HepG2 (cell line): ENCODE results near the gene CADM1. TPM values are rescaled to one million over a fixed set of nuclear protein-coding genes. Genes with fewer than 3 reads are reported as not detected.
A peak's percentile ranks its signal among the peaks of the same experiment; 100 is the strongest.

Source experiments
- ATAC-seq: fragments of 200-7000 bp; cut with Tn5 transposase; 3 replicates; pipeline ENCODE4 v1.9.1; 2020; ENCODE audit warnings: mild to moderate bottlenecking, moderate library complexity
- BruUV-seq: library from RNA; stranded (reverse); fragments of 400-500 nt; replicated peaks from 2 replicates; lab custom pipeline; 2021; lab: Mats Ljungman, UMichigan
- CTCF ChIA-PET: fragments of 300-600 bp; formaldehyde crosslinking; extraction: SDS; loops from one replicate; lab custom pipeline; 2021; ENCODE audit warnings: low total read pairs, inconsistent platforms, low intra/inter-chr PET ratio; lab: Yijun Ruan, JAX
- POLR2A ChIA-PET: fragments of 350-600 bp; sonication (Branson Sonifier 250); formaldehyde crosslinking; loops from one replicate; lab custom pipeline; 2020; ENCODE audit warnings: antibody characterized with exemption, inconsistent platforms; lab: Yijun Ruan, JAX
- DNase-seq: peaks from one replicate; pipeline ENCODE4 v3.0.0-alpha.2; 2015; ENCODE audit warnings: low spot score
- FAIRE-seq: peaks from 3 replicates; lab custom pipeline; 2011; peaks lifted over from hg19 to GRCh38; lab: Jason Lieb, UNC
- H2AFZ ChIP-seq: one replicate; pipeline ENCODE4 v1.6.1; 2011; ENCODE audit warnings: low read length, inconsistent platforms
- H3K27ac ChIP-seq: fragments of 300-600 bp; 3 replicates; pipeline ENCODE4 v1.8.0; 2011; ENCODE audit warnings: mixed run types, mild to moderate bottlenecking, mixed read lengths, low read length, inconsistent platforms; ENCODE audit not compliant: insufficient read depth; ENCODE audit errors: extremely low read length
- H3K27me3 ChIP-seq, 2 experiments: fragments of 200-600 bp in 1 of 2; 2 replicates in 1 of 2; 3 replicates in 1 of 2; pipeline versions ENCODE4 v1.6.0 to v1.8.0; 2011; ENCODE audit warnings: low read length in 2 of 2, mild to moderate bottlenecking in 2 of 2, moderate library complexity in 2 of 2, inconsistent platforms in 1 of 2; ENCODE audit not compliant: insufficient read depth in 2 of 2, control insufficient read depth in 1 of 2
- H3K36me3 ChIP-seq, 2 experiments: fragments of 200-600 bp in 1 of 2; replicated peaks in 1 of 2; 2 replicates in 1 of 2; 3 replicates in 1 of 2; pipeline versions ENCODE4 v1.5.1 to v1.8.0; 2011; ENCODE audit warnings: low read length in 2 of 2, inconsistent platforms in 1 of 2; ENCODE audit not compliant: insufficient read depth in 2 of 2, control insufficient read depth in 1 of 2
- H3K4me1 ChIP-seq: 2 replicates; pipeline ENCODE4 v1.5.1; 2012; ENCODE audit warnings: low read length, inconsistent platforms; ENCODE audit not compliant: insufficient read depth
- H3K4me2 ChIP-seq: 2 replicates; pipeline ENCODE4 v1.6.0; 2011; ENCODE audit warnings: low read depth, low read length, inconsistent platforms
- H3K4me3 ChIP-seq, 3 experiments: fragments of 200-600 bp in 1 of 3; sonication (generic), shearing (Covaris generic) in 1 of 3; replicated peaks in 1 of 3; 2 replicates each; pipeline ENCODE4 v1.5.1; 2011 to 2016; ENCODE audit warnings: low read length in 3 of 3, inconsistent platforms in 2 of 3, low read depth in 2 of 3, mild to moderate bottlenecking in 2 of 3, control low read depth in 1 of 3, mixed read lengths in 1 of 3; ENCODE audit not compliant: insufficient read depth in 1 of 3
- H3K79me2 ChIP-seq: one replicate; pipeline ENCODE4 v1.6.1; 2011; ENCODE audit warnings: low read length, inconsistent platforms; ENCODE audit not compliant: insufficient read depth
- H3K9ac ChIP-seq: 2 replicates; pipeline ENCODE4 v1.6.0; 2011; ENCODE audit warnings: mild to moderate bottlenecking, low read depth, low read length, inconsistent platforms; ENCODE audit not compliant: insufficient read depth
- H3K9me3 ChIP-seq: 2 replicates; pipeline ENCODE4 v1.5.1; 2012; ENCODE audit warnings: mild to moderate bottlenecking, low read length
- H4K20me1 ChIP-seq: 2 replicates; pipeline ENCODE4 v1.6.0; 2011; ENCODE audit warnings: inconsistent platforms, mild to moderate bottlenecking, low read length, moderate library complexity; ENCODE audit not compliant: insufficient read depth
- ATF7 ChIP-seq, 2 experiments: fragments of 450-650 bp in 1 of 2; sonication (generic) in 1 of 2; formaldehyde crosslinking in 1 of 2; IDR thresholded peaks; 2 replicates each; pipeline versions ENCODE4 v1.4.0 to v1.6.1; 2016 to 2020; ENCODE audit warnings: antibody characterized with exemption in 1 of 2, mild to moderate bottlenecking in 1 of 2, missing genetic modification reagents in 1 of 2
- DNMT1 ChIP-seq: sonication (generic); formaldehyde crosslinking; IDR thresholded peaks from 2 replicates; pipeline ENCODE4 v1.5.1; 2020; ENCODE audit warnings: mild to moderate bottlenecking, missing genetic modification reagents
- GATAD1 ChIP-seq: IDR thresholded peaks from 2 replicates; pipeline ENCODE4 v1.6.1; 2016; ENCODE audit warnings: missing genetic modification reagents, missing compliant biosample characterization
- GFI1 ChIP-seq: sonication (generic); formaldehyde crosslinking; IDR thresholded peaks from 2 replicates; pipeline ENCODE4 v1.5.0; 2020; ENCODE audit warnings: missing genetic modification reagents, mild to moderate bottlenecking, borderline replicate concordance
- HDAC2 ChIP-seq: sonication (generic); formaldehyde crosslinking; IDR thresholded peaks from 2 replicates; pipeline ENCODE4 v1.4.0; 2020; ENCODE audit warnings: missing genetic modification reagents
- HHEX ChIP-seq: IDR thresholded peaks from 2 replicates; pipeline ENCODE4 v1.6.1; 2016; ENCODE audit warnings: control low read depth
- KLF11 ChIP-seq: IDR thresholded peaks from 2 replicates; pipeline ENCODE4 v1.6.1; 2016; ENCODE audit warnings: missing compliant biosample characterization
- MAFF ChIP-seq: IDR thresholded peaks from 2 replicates; pipeline ENCODE4 v1.6.1; 2011; ENCODE audit warnings: low read depth, low read length, improper control_type of control experiment
- MAFK ChIP-seq, 2 experiments: IDR thresholded peaks in 1 of 2; conservative IDR thresholded peaks in 1 of 2; 2 replicates each; pipeline ENCODE4 v1.6.1; 2011; ENCODE audit warnings: improper control_type of control experiment in 2 of 2, low read length in 2 of 2
- MBNL3 ChIP-seq: fragments of 250-450 bp; sonication (Bioruptor Pico); conservative IDR thresholded peaks from 2 replicates; pipeline ENCODE4 v1.8.0; 2022; ENCODE audit warnings: mild to moderate bottlenecking, inconsistent platforms
- NR3C1 ChIP-seq: sonication (generic); formaldehyde crosslinking; IDR thresholded peaks from 2 replicates; pipeline ENCODE4 v1.4.0; 2020; ENCODE audit warnings: missing genetic modification reagents
- YEATS2 ChIP-seq: sonication (generic); formaldehyde crosslinking; IDR thresholded peaks from 2 replicates; pipeline ENCODE4 v1.4.0; 2020; ENCODE audit warnings: missing genetic modification reagents, borderline replicate concordance
- ZEB1 ChIP-seq: IDR thresholded peaks from 2 replicates; pipeline ENCODE4 v1.6.1; 2012; ENCODE audit warnings: mild to moderate bottlenecking, low read depth, inconsistent platforms; ENCODE audit not compliant: insufficient replicate concordance
- ZFP1 ChIP-seq: IDR thresholded peaks from 2 replicates; pipeline ENCODE4 v1.6.1; 2016
- ZNF138 ChIP-seq: sonication (generic); formaldehyde crosslinking; IDR thresholded peaks from 2 replicates; pipeline ENCODE4 v1.5.0; 2020; ENCODE audit warnings: mild to moderate bottlenecking, low read depth, missing genetic modification reagents
- ZNF550 ChIP-seq: sonication (generic); formaldehyde crosslinking; IDR thresholded peaks from 2 replicates; pipeline ENCODE4 v1.4.0; 2020; ENCODE audit warnings: mild to moderate bottlenecking, missing genetic modification reagents, borderline replicate concordance
- ZNF614 ChIP-seq: IDR thresholded peaks from 2 replicates; pipeline ENCODE4 v1.6.1; 2018; ENCODE audit warnings: missing biosample characterization, missing genetic modification reagents, inconsistent platforms, borderline replicate concordance
- WGBS: methylation state at CpG from one replicate; pipeline ENCODE4 v1.1.6; 2017; ENCODE audit warnings: low lambda C conversion rate; 5-methylcytosine and 5-hydroxymethylcytosine counted together
- in situ Hi-C: cut with HindIII; loops from 2 replicates; pipeline ENCODE4 v1.10.0; 2017; ENCODE audit warnings: low pct_unique_long_range_greater_than_20kb; ENCODE audit not compliant: extremely low pct_ligation_motif_present
- intact Hi-C: fragments of 100-400 bp; cut with micrococcal nuclease; formaldehyde crosslinking; loops from one replicate; pipeline ENCODE4 v1.10.0; 2022; ENCODE audit not compliant: unreplicated experiment
- polyA plus RNA-seq, 8 experiments: library from polyadenylated mRNA; depleted of rRNA in 3 of 8; stranded (reverse) in 7 of 8; unstranded in 1 of 8; fragments of >200 nt; fragmentation: Illumina TruSeq in 4 of 8; extraction: Trizol in 4 of 8; gene quantifications; 2 replicates each; pipeline versions ENCODE4 v1.2.1 to v1.2.3, GENCODE V29; 2011 to 2016; ENCODE audit warnings: low read depth in 4 of 8, missing spikeins in 1 of 8, mixed read lengths in 1 of 8; ENCODE audit not compliant: insufficient read depth in 1 of 8
- total RNA-seq, 5 experiments: library from RNA; depleted of rRNA; stranded (reverse); fragments of >200 nt; fragmentation: Illumina TruSeq; extraction: Trizol; gene quantifications; 2 replicates each; pipeline ENCODE4 v1.2.3, GENCODE V29; 2016; ENCODE audit warnings: low read depth in 1 of 5
- TF ChIP-seq, protein P1 (sequence below): sonication (generic); formaldehyde crosslinking; conservative IDR thresholded peaks from 2 replicates; pipeline ENCODE4 v1.4.0; 2020; ENCODE audit warnings: missing genetic modification reagents
- TF ChIP-seq, protein P2 (sequence below): sonication (generic); formaldehyde crosslinking; IDR thresholded peaks from 2 replicates; pipeline ENCODE4 v1.4.0; 2020; ENCODE audit warnings: mild to moderate bottlenecking, missing genetic modification reagents
- TF ChIP-seq, protein P3 (sequence below): sonication (generic); formaldehyde crosslinking; IDR thresholded peaks from 2 replicates; pipeline ENCODE4 v1.4.0; 2020; ENCODE audit warnings: missing genetic modification reagents

Gene CADM1
- total and polyA plus RNA-seq, 2 of the 13 experiments (the other 11 are each of a cell fraction or from before 2014, with no cell fraction given), result 71.3 to 122 TPM

DNA sequence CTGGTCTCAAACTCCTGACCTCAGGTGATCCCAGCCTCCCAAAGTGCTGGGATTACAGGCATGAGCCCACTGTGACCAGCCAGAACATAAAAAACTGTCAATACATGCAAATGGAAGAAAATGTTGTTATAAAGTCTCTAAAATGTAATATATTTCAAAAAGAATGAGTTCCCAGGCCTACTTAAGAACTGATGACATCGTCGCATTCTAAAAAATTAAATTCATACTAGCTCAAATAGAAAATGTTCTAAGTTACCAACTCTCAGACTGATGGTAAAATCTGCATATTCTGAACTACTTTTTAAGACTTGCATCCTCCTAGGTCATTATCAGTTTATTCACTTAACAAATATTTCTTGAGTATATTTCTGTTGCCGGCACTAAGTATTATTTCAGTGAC lies 163.3 kb downstream of the CADM1 start:
- H4K20me1 ChIP-seq, result no peaks in the 10 kb centered on the region
- H3K4me2 ChIP-seq, result no peak overlapping the region
- no peak for DNase-seq
- no peak for FAIRE-seq
- POLR2A ChIA-PET, result no interaction called here
- H3K4me3 ChIP-seq, result no peak overlapping the region
- in situ Hi-C loops, result no loop called here
- intact Hi-C loops, result no loop called here
- ATAC-seq, result no peak
- H3K4me1 ChIP-seq, result peaks cover 19% of the 10 kb centered on the region
- TF ChIP-seq ZFP1 (CRISPR knock-in tag) (no peak), MAFF (peak; percentile 46; the same call in 1 of the 2 replicates), ZNF614 (CRISPR knock-in tag) (no peak), GATAD1 (CRISPR knock-in tag) (no peak), HDAC2 (CRISPR knock-in tag) (no peak), ZNF138 (CRISPR knock-in tag) (no peak), MBNL3 (no peak), GFI1 (no peak), DNMT1 (no peak), ZEB1 (no peak), NR3C1 (CRISPR knock-in tag) (no peak), ZNF550 (CRISPR knock-in tag) (no peak), MAFK (conservative IDR thresholded peaks at IDR 0.05 in 1 of 2, IDR thresholded peaks at IDR 0.05 in 1 of 2; ENCODE audit: low read length in 2 of 2) (peak; percentile 61 to 79), YEATS2 (CRISPR knock-in tag) (no peak), HHEX (CRISPR knock-in tag) (no peak), ATF7 (IDR thresholded peaks at IDR 0.05) (0 out of 2 replicates have a peak, but pooled peaks have one; percentile 20), ATF7 (CRISPR knock-in tag; IDR thresholded peaks at IDR 0.05) (no peak), KLF11 (CRISPR knock-in tag) (no peak)
- TF ChIP-seq, protein P1, sequence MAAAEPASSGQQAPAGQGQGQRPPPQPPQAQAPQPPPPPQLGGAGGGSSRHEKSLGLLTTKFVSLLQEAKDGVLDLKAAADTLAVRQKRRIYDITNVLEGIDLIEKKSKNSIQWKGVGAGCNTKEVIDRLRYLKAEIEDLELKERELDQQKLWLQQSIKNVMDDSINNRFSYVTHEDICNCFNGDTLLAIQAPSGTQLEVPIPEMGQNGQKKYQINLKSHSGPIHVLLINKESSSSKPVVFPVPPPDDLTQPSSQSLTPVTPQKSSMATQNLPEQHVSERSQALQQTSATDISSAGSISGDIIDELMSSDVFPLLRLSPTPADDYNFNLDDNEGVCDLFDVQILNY (CRISPR knock-in tag), result no peak
- TF ChIP-seq, protein P2, sequence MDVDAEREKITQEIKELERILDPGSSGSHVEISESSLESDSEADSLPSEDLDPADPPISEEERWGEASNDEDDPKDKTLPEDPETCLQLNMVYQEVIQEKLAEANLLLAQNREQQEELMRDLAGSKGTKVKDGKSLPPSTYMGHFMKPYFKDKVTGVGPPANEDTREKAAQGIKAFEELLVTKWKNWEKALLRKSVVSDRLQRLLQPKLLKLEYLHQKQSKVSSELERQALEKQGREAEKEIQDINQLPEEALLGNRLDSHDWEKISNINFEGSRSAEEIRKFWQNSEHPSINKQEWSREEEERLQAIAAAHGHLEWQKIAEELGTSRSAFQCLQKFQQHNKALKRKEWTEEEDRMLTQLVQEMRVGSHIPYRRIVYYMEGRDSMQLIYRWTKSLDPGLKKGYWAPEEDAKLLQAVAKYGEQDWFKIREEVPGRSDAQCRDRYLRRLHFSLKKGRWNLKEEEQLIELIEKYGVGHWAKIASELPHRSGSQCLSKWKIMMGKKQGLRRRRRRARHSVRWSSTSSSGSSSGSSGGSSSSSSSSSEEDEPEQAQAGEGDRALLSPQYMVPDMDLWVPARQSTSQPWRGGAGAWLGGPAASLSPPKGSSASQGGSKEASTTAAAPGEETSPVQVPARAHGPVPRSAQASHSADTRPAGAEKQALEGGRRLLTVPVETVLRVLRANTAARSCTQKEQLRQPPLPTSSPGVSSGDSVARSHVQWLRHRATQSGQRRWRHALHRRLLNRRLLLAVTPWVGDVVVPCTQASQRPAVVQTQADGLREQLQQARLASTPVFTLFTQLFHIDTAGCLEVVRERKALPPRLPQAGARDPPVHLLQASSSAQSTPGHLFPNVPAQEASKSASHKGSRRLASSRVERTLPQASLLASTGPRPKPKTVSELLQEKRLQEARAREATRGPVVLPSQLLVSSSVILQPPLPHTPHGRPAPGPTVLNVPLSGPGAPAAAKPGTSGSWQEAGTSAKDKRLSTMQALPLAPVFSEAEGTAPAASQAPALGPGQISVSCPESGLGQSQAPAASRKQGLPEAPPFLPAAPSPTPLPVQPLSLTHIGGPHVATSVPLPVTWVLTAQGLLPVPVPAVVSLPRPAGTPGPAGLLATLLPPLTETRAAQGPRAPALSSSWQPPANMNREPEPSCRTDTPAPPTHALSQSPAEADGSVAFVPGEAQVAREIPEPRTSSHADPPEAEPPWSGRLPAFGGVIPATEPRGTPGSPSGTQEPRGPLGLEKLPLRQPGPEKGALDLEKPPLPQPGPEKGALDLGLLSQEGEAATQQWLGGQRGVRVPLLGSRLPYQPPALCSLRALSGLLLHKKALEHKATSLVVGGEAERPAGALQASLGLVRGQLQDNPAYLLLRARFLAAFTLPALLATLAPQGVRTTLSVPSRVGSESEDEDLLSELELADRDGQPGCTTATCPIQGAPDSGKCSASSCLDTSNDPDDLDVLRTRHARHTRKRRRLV, result no peak
- TF ChIP-seq, protein P3, sequence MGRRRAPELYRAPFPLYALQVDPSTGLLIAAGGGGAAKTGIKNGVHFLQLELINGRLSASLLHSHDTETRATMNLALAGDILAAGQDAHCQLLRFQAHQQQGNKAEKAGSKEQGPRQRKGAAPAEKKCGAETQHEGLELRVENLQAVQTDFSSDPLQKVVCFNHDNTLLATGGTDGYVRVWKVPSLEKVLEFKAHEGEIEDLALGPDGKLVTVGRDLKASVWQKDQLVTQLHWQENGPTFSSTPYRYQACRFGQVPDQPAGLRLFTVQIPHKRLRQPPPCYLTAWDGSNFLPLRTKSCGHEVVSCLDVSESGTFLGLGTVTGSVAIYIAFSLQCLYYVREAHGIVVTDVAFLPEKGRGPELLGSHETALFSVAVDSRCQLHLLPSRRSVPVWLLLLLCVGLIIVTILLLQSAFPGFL (CRISPR knock-in tag), result no peak
- no TSS peak for BruUV-seq
- CTCF ChIA-PET, result no interaction called here
- H3K36me3 ChIP-seq, result peaks cover 0 to 6% of the 10 kb centered on the region in 2 experiments; a peak in 1 of 5 replicates
- no peaks in the 10 kb centered on the region for H3K9me3 ChIP-seq
- WGBS, result 96% methylated on average over 3 of the region's 3 CpGs
- H2AFZ ChIP-seq, result no peak overlapping the region
- no peak overlapping the region for H3K27ac ChIP-seq
- no peak overlapping the region for H3K9ac ChIP-seq
- peaks cover 0 to 1% of the 10 kb centered on the region in 2 experiments; a peak in 1 of 5 replicates for H3K27me3 ChIP-seq
- H3K79me2 ChIP-seq, result no peaks in the 10 kb centered on the region
